ENCODE measurements around the gene PIF1.

- no peak for TF ChIP-seq CTCF (IDR thresholded peaks at IDR 0.05; ENCODE audit: low read length)
- TF ChIP-seq EZH2 (optimal IDR thresholded peaks at IDR 0.05; ENCODE audit: low read depth, low read length) = no peak
Measured at GRCh38 chr15:64844576-64845145, 19.2 kb upstream of the PIF1 start.

Measured in MM.1S (cell line).